Brain pericyte (primary cell): ENCODE results near the gene DPYSL4.

Experiments used
- DNase-seq: peaks from one replicate; pipeline ENCODE4 v3.0.0-alpha.2; 2012; ENCODE audit warnings: low read depth, low spot score

Gene DPYSL4

GRCh38 chr10:132195366-132196075 lies 8.8 kb downstream of the DPYSL4 start:
- DNase-seq: no peak

DNA sequence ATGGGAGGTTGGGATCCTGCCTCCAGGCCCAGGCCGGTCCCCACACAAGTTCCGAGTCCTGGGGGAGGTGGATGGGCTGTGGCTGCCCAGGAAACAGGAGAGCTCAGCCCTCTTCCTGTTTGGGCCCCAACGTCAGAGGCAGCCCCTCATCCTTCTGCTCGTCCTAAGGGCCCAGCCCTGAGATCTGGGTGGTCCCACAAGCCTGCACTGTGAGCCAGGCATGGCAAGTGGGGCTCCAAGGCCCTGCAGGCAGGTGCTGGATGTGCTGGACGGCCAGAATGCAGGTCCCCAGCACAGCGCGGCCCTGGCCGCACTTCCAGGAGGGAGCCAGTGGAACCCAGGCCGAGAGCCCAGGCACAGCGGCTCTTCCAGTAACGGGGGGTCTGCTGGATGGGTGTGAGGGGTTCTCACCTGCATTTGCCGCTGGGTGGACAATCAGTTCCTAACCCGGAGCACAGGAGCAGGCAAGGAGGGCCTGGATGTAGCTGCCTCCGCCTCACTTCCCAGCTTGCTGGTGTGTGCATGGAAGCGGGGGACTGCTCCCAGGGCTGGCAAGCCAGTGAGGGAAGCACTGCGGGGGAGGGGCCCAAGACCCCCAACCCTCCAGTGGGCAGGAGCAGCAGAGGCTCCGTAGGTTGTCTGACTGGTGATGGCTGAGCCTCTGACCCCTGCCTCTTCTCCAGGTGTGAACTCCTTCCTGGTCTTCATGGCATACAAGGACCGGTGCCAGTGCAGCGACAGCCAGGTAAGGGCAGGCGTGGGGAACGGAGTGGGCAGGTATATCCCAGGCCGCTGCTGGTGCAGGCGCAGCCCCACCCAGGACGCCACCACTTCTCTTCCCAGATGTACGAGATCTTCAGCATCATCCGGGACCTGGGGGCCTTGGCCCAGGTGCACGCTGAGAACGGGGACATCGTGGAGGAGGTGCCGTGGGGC lies 9.7 kb downstream of the DPYSL4 start:
- DNase-seq: no peak

DNA sequence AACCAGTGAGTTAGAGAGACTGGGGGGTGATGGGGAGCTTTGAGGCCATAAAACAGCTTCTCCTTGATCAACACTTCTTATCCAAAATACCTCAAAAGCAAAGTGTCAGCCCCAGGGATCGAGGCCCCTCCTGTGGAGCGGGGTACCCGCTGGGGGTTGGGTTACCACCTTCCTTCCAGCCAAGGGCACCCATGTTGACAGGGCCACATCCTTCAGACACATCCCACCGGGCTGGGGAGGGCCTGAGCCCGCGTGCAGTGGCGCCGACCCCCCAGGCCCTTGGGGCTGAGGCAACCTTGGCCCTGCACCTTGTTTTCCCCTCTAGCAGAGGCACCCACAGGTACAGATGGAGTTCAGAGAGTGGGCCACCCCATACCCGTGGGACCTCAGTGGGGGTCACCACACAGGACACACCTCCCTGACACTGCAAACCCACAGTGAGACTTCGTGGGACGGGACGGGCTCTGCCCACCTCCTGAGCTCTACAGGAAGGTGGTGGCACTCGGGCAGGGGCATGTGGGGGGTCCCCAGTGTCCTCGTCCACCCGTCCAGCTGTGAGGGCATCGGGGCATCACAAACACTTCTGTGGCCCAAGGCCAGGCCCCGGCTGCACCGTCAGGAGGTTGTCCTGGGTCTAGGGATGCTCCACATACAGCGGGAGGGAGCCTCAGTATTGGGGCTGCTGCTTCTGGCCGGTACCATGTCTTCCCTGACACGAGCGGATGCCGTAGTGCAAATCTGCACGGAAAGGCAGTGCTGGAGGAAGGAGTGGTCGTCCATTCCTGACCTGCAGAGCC lies 10.7 kb downstream of the DPYSL4 start:
- no peak for DNase-seq

- DNase-seq: no peak
These were observed 11.3 kb downstream of the DPYSL4 start for GRCh38 chr10:132198068-132198370.

- no peak for DNase-seq
These were observed 11.8 kb downstream of the DPYSL4 start for GRCh38 chr10:132198381-132199181.

DNA sequence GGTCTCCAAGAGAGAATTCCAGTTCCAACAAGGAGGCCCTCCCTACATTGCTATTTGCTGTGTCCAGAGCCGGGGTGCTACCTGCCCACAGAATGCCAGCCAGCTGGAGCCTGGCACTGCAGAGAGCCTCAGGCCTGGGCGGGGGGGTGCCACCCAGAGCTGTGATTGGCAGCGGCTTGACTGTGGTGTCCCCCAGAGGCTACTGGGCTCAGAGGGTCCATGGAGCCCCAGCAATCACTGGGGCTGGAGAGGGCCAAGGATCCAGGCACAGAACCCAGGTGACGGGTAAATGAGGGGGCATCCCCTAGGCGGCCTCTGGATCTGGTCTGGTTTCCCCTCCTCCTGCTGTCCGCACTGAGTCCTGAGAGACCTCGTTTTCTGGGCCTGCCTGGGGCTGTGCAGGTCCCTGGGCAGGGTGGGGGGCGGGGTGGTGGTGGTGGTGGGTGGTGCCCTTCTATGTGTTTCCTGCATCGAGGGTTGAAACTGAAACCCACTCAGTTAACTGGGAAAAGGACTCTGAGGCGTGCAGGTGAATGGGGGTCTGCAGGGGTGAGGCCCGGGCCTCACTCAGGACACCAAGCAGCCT lies 12.6 kb downstream of the DPYSL4 start:
- no peak for DNase-seq

DNA sequence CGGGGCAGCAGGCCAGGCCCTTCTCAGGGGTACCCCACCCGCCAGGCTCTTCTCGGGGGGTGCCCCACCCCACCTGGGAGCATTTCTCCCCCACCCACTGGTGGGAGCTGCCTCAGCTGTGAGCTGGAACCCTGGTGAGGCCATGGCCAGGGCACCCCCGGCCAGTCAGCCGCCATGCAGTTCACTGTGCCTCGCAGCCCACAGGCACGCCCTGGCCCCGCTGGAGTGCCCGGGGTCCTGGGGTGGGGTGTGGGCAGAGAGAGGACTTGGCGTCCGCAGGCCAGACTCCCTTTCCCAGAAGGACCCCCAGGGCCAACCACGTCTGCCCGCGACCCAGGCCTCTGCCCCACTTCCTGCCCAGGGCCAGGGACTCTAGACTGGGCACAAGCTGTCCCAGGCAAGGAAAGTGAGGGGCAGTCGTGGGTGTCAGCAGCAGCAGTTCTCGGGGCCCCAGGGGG lies 13.1 kb downstream of the DPYSL4 start:
- no peak for DNase-seq

GRCh38 chr10:132200344-132201110 lies 13.8 kb downstream of the DPYSL4 start:
- DNase-seq: no peak

- no peak for DNase-seq
These were observed 14.6 kb downstream of the DPYSL4 start for GRCh38 chr10:132201111-132201969.

DNA sequence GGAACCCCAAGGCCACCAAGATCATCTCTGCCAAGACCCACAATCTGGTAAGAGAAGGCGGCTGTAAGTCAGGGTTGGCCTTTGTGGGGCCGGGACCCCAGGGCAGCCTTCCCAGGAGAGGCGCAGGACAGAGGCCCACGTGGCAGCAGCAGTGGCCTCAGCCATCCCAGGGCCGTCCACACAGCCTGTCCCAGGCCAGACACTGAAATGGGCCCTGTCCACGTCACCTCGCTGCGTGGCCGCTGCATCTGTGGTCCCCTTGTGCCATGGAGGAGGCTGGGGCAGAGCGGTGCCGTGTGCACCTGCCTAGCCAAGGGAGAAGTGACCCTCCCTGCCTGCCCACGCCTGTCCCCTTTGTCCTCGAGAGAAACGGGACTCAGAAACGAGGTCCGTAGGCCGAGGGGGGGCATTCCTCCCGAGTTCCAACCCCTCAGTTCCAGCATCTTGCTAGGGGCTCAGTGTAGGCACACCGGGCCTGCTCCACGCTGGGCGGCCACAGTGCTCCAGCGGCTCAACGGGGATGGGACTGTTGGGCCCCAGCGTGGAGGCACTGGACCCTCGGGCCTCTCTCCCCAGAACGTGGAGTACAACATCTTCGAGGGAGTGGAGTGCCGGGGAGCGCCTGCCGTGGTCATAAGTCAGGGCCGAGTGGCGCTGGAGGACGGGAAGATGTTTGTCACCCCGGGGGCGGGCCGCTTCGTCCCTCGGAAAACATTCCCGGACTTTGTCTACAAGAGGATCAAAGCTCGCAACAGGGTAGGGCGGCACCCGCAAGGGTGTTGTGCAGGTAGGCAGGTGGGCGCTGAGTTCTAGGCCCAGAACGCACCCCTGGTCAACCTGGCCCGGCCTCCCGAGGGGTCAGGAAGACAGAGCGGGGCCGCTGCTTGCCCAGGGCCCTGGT lies 15.6 kb downstream of the DPYSL4 start:
- no peak for DNase-seq

- DNase-seq: no peak
These were observed 16.7 kb downstream of the DPYSL4 start for GRCh38 chr10:132203256-132204077.

DNA sequence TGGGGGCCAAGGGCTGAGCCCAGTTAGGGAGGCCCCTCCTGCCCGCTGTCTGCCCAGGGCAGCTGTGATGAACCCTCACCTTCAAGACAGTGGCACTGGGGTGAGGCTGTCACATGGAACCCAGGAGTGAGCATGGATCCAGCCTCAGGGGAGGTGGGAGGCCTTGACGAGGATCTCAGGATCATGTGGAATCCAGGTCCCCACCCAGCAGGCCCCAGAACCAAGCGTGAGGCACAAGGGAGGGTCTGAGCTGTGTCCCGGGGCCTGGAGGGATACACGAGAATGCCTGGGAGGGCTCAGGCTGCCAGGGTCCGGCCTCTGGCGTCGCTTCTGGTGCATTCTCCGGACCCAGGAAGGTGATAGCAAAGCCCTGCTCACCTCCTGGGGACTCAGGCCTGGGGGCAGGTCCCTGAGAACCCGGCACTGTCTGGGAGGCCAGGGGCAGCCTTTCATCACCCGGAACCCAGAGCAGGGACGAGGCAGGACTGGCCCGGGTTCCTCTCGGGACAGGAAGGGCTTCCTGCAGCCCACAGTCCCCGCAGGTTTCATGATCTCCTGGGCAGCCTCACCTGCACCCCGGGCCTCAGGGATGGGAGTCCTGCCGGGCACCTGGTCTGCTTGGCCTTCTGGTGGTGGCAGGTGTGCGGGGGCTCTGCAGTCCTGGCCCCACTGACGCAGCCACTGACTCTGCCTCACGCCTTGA lies 17.5 kb downstream of the DPYSL4 start:
- no peak for DNase-seq

GRCh38 chr10:132204781-132205473 lies 18.2 kb downstream of the DPYSL4 start:
- DNase-seq: no peak

DNA sequence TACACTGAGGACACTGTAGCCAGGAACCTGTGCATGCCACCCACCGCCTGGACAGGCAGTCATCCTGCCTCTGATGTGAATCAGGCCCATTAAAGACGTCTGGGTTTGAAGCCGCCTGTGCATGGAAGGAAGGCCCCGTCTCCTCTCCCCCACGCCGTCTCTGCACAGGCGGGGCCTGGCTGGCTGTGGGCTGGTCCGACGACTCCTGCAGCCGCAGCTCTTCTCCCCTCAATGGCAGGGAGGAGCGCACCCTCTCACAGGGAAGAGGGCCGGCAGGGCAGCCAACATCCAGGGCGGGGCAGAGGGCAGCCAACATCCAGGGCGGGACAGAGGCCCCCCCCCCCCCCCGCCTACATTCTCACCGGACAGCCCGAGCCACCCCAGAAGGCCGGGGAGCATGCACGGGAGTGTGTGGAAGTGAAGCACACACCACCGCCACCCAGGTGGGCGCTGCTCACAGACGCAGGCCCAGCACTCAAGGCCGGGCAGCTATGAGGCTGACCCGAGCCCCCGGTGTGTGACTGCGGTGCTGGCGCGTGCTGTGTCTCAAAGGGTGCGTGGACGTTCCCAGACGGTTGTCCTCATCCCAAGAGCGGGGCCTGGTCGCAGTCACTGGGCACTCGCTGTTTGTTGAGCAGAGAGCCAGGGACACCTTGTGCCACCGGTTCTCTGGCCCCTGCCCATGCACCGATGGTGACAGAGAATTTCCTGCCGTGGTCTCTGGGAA lies 19.1 kb downstream of the DPYSL4 start:
- no peak for DNase-seq

- no peak for DNase-seq
These were observed 19.6 kb downstream of the DPYSL4 start for GRCh38 chr10:132206377-132206745.
